Body of pancreas (tissue), 4 donors: ENCODE results near the gene SLC22A23.

Experiments
- CTCF ChIP-seq, 7 experiments: fragments of 450-650 bp in 4 of 7; fragments of 200-600 bp in 3 of 7; sonication (generic) in 3 of 7; IDR thresholded peaks; one replicate each; pipeline ENCODE4 v1.5.1; 2016 to 2019; ENCODE audit warnings: antibody characterized with exemption in 7 of 7
- POLR2A ChIP-seq, 3 donors: fragments of 450-650 bp; IDR thresholded peaks; one replicate each; pipeline ENCODE4 v1.6.1; 2016; ENCODE audit warnings: antibody characterized with exemption in 3 of 3, mild to moderate bottlenecking in 2 of 3

GRCh38 chr6:3380344-3381232 lies 76.3 kb downstream of the SLC22A23 start:
- no peak for TF ChIP-seq CTCF (IDR thresholded peaks at IDR 0.05)
- TF ChIP-seq POLR2A (IDR thresholded peaks at IDR 0.05), result no peak
